Epithelial cell of prostate (primary cell): ENCODE results near the gene CXCR6.
A peak's percentile ranks its signal among the peaks of the same experiment; 100 is the strongest.
"Not testable (repeated sequence)": the region's sequence is repeated elsewhere in the genome, so short reads cannot be mapped to it uniquely, and the experiment has no call there.

Source experiments
- DNase-seq: peaks from one replicate; pipeline ENCODE4 v3.0.0-alpha.2; 2011; ENCODE audit warnings: low read depth, low spot score
- H3K27ac ChIP-seq: fragments of 450-650 bp; 2 replicates; pipeline ENCODE4 v1.5.1; 2017; ENCODE audit warnings: mild to moderate bottlenecking

CXCR6 gene

GRCh38 chr3:45985532-45986302 is 42.5 kb downstream of the CXCR6 start:
- no peak for DNase-seq
- no peak overlapping the region for H3K27ac ChIP-seq

GRCh38 chr3:45986303-45986982 is 43.2 kb downstream of the CXCR6 start:
- DNase-seq, result peak; percentile 52
- H3K27ac ChIP-seq, result peak overlapping the region; percentile 38

- no peak overlapping the region for H3K27ac ChIP-seq
- DNase-seq, result no peak
Measured at GRCh38 chr3:45987368-45988291, 44.4 kb downstream of the CXCR6 start.

- DNase-seq, result no peak
- peak overlapping the region; percentile 81 for H3K27ac ChIP-seq
Measured at GRCh38 chr3:45988362-45988761, 45.1 kb downstream of the CXCR6 start.

GRCh38 chr3:45988804-45989203 is 45.5 kb downstream of the CXCR6 start:
- H3K27ac ChIP-seq, result peak overlapping the region; percentile 81

GRCh38 chr3:45990181-45990580 is 46.9 kb downstream of the CXCR6 start:
- no peak for DNase-seq
- H3K27ac ChIP-seq, result peak overlapping the region; percentile 81

More at GRCh38 chr3:45988804-45989203, 45.5 kb downstream of the CXCR6 start:
- DNase-seq, result peak; percentile 79

- no peak for DNase-seq
- H3K27ac ChIP-seq, result no peak overlapping the region
Measured at GRCh38 chr3:45991341-45991740, 48.1 kb downstream of the CXCR6 start.

- DNase-seq, result no peak
- no peak overlapping the region for H3K27ac ChIP-seq
Measured at GRCh38 chr3:45992133-45992729, 49.0 kb downstream of the CXCR6 start.

GRCh38 chr3:45992821-45993221 is 49.6 kb downstream of the CXCR6 start:
- H3K27ac ChIP-seq, result no peak overlapping the region
- no peak for DNase-seq

- no peak overlapping the region for H3K27ac ChIP-seq
- no peak for DNase-seq
Measured at GRCh38 chr3:45993421-45994027, 50.3 kb downstream of the CXCR6 start.

GRCh38 chr3:45994419-45995235 is 51.4 kb downstream of the CXCR6 start:
- no peak for DNase-seq
- H3K27ac ChIP-seq, result no peak overlapping the region

GRCh38 chr3:45995236-45996192 is 52.2 kb downstream of the CXCR6 start, which contains the start of gene FYCO1:
TSS of gene FYCO1 (minus strand) at chr3:45995824. CDS start at chr3:45984910, 10,914 bp downstream.
- peak within 1 kb of the TSS; percentile 13 for H3K27ac ChIP-seq
- DNase-seq, result peak; percentile 37

- not testable (repeated sequence) for H3K27ac ChIP-seq
Measured at GRCh38 chr3:45997499-45997898, 54.2 kb downstream of the CXCR6 start.

GRCh38 chr3:45997942-45998341 is 54.7 kb downstream of the CXCR6 start:
- no peak for DNase-seq
- no peak overlapping the region for H3K27ac ChIP-seq

More at GRCh38 chr3:45997499-45997898, 54.2 kb downstream of the CXCR6 start:
- not testable (repeated sequence) for DNase-seq
